ENCODE results near the gene KLHL40. TPM values are rescaled to one million over a fixed set of nuclear protein-coding genes. Genes with fewer than 3 reads are reported as not detected.

The KLHL40 gene
- total and polyA plus RNA-seq, 11 donors: 0.19 to 6.8 (median 0.73) TPM; not detected in 1

DNA sequence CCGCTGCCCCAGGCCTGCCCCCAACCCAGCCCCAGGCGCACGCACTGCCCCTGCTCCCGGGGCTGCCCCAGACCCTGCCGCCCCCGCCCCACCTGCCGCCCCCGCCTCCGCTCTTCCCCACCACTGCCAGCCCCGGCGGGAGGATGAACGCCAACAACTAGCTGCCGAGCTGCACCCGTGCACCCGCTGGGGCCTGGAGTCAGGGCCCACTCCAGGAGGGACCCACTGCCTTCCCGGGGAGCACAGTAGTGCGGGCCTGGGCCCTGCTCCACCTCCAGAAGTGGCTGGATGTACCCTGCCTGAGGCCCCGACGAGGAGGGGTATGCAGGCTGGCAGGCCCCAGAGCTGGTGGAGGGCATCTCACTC is 20.9 kb upstream of the KLHL40 start:
- ATAC-seq (no peak), DNase-seq (peak in 2 of 5 donors; percentile 12 to 18)
- H3K27ac ChIP-seq: peak overlapping the region in 3 of 12 donors; percentile 17 to 81 (median 76)
- peaks cover 0 to 61% (median 38%) of the 10 kb centered on the region in 12 donors for H3K4me1 ChIP-seq
- intact Hi-C loops (cut with DNase I): loop anchor here in 2 of 10 donors (5.0 kb wide), 2 partner anchors 78 to 83 kb away; no protein-coding TSS in a partner anchor
- no peak overlapping the region for H3K4me3 ChIP-seq
- H3K36me3 ChIP-seq: peaks cover 0 to 14% (median 4%) of the 10 kb centered on the region in 9 donors
- no peak for TF ChIP-seq POLR2A (IDR thresholded peaks at IDR 0.05)
- TF ChIP-seq, protein P1, sequence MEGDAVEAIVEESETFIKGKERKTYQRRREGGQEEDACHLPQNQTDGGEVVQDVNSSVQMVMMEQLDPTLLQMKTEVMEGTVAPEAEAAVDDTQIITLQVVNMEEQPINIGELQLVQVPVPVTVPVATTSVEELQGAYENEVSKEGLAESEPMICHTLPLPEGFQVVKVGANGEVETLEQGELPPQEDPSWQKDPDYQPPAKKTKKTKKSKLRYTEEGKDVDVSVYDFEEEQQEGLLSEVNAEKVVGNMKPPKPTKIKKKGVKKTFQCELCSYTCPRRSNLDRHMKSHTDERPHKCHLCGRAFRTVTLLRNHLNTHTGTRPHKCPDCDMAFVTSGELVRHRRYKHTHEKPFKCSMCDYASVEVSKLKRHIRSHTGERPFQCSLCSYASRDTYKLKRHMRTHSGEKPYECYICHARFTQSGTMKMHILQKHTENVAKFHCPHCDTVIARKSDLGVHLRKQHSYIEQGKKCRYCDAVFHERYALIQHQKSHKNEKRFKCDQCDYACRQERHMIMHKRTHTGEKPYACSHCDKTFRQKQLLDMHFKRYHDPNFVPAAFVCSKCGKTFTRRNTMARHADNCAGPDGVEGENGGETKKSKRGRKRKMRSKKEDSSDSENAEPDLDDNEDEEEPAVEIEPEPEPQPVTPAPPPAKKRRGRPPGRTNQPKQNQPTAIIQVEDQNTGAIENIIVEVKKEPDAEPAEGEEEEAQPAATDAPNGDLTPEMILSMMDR (IDR thresholded peaks at IDR 0.05): no peak
- H3K27me3 ChIP-seq: no peaks in the 10 kb centered on the region
- H3K9me3 ChIP-seq: no peaks in the 10 kb centered on the region
- whole genome bisulfite sequencing, 4 donors: 82 to 96% (median 87%) methylated on average over 14 to 19 of the region's 19 CpGs

DNA sequence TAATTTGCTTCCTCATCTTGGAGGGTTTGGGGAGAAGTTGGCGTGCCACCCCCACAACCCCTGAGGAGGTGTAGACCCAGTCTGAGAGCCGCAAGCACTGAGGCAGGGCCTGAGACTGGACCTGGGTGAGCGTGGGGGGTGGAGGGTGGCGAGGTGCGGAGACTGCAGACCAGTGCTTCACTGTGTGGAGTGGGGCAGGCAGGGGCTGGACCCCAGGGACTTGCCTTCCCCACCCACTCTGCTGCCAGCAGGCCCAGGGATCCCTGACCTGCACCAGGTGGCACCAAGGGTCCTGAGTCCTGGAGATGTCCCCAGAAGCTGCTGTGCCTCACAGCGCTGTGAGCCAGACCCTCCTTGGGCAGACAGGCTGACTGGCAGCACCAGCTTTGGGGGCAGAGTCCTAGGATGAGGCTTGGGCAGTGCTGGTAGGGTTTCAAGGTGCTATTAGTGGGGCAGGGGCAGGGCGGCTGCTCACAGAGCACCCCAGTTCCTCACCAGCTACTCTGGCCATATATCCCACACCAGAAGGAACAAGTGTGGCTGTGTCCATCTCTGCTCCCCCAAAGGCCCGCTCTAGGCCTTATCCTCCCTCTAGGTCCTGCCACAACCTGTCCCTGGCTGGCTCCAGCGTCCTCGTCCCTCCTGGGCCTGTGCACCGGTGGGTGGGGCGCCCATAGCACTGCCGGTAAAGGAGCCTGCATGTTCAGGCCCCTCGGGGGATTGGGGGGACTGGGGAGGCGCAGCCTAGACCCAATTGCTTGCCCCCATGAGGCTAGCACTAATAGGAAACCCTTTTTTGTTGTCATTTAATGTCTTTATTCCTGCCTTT is 20.1 kb upstream of the KLHL40 start:
- Histone ChIP-seq H3K9me3 (no peaks in the 10 kb centered on the region), H3K36me3 (peaks cover 0 to 11% (median 0%) of the 10 kb centered on the region in 9 donors), H3K27me3 (no peaks in the 10 kb centered on the region), H3K27ac (peak overlapping the region in 10 of 12 donors; percentile 12 to 86 (median 76)), H3K4me1 (peaks cover 0 to 53% (median 31%) of the 10 kb centered on the region in 12 donors), H3K4me3 (no peak overlapping the region)
- DNase-seq (peak in 1 of 5 donors; percentile 10), ATAC-seq (no peak)
- TF ChIP-seq POLR2A (IDR thresholded peaks at IDR 0.05): no peak
- TF ChIP-seq, protein P1 (IDR thresholded peaks at IDR 0.05): no peak
- 69 to 85% (median 79%) methylated on average over 9 to 15 of the region's 15 CpGs for WGBS, 4 donors
- intact Hi-C loops (cut with DNase I): loop anchor here in 1 of 10 donors (5.0 kb wide), 1 partner anchor 77 kb away; no protein-coding TSS in a partner anchor

GRCh38 chr3:42666022-42666421 is 19.3 kb upstream of the KLHL40 start:
- WGBS, 4 donors: 45 to 65% (median 56%) methylated on average over 8 of the region's 8 CpGs
- DNase-seq (peak in 1 of 5 donors; percentile 8), ATAC-seq (peak in 3 of 4 donors; percentile 1 to 6 (median 2))
- TF ChIP-seq, protein P1 (IDR thresholded peaks at IDR 0.05): no peak
- Histone ChIP-seq H3K27me3 (no peaks in the 10 kb centered on the region), H3K9me3 (no peaks in the 10 kb centered on the region), H3K4me3 (no peak overlapping the region), H3K36me3 (peaks cover 0 to 11% (median 0%) of the 10 kb centered on the region in 9 donors), H3K27ac (peak overlapping the region; percentile 12 to 86 (median 75)), H3K4me1 (peaks cover 0 to 45% (median 26%) of the 10 kb centered on the region in 12 donors)
- intact Hi-C loops (cut with DNase I): loop anchor here in 1 of 10 donors (5.0 kb wide), 1 partner anchor 76 kb away; no protein-coding TSS in a partner anchor

DNA sequence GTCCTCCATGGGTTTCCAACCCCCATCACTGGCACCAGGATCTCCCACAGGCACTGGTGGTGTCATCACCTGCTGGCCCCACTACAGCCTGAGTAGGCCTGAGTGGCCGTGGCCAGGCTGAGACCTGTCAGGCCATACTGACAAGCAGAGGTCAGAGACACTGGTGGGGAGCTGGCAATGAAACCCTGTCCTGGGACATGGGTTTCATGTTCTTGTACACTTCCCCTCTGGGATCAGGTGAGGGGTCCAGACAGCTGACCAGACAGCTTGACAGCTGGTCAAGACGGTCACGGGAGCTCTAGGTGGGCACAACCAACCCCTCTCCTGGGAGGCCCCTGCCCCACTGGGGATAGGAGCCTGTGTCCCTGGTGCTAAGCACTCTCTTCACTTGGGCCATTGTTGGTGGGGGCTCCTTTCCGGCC is 18.7 kb upstream of the KLHL40 start:
- H3K27ac ChIP-seq: peak overlapping the region; percentile 12 to 86 (median 75)
- WGBS, 4 donors: 42 to 62% (median 51%) methylated on average over 2 to 4 of the region's 4 CpGs
- H3K4me3 ChIP-seq: no peak overlapping the region
- H3K9me3 ChIP-seq: no peaks in the 10 kb centered on the region
- ATAC-seq (peak; percentile 33 to 44 (median 38)), DNase-seq (peak in 3 of 5 donors; percentile 13 to 58 (median 18))
- TF ChIP-seq, protein P1 (IDR thresholded peaks at IDR 0.05): no peak
- TF ChIP-seq POLR2A (IDR thresholded peaks at IDR 0.05): no peak
- peaks cover 0 to 40% (median 26%) of the 10 kb centered on the region in 12 donors for H3K4me1 ChIP-seq
- no peaks in the 10 kb centered on the region for H3K27me3 ChIP-seq
- intact Hi-C loops (cut with DNase I): loop anchor here in 1 of 10 donors (5.0 kb wide), 1 partner anchor 76 kb away; no protein-coding TSS in a partner anchor
- H3K36me3 ChIP-seq: peaks cover 0 to 11% (median 0%) of the 10 kb centered on the region in 9 donors

Data from heart left ventricle (tissue), 16 donors.